ENCODE data around the gene MYH8.

Gene MYH8

DNA sequence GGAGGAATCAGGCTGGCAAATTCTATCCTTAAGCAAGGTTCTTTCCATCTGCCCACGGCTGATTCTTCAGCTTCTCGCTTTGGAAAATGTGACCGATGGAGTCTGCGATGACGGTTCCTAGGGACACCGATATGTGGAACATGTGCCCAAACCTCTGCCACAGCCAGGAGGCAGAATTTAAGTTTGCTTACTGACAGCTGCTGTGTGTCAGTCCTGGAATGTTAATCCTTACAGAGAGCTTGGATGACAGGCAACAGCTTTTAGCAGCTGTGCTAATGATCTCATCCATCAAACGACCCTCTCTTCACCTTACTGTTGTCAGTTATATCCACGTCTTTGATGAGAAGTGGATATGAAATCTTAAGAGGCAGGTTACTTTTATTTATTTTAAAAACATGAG lies 37.6 kb downstream of the MYH8 start:
- no peak for DNase-seq (ENCODE audit: low read depth, low spot score)

DNA sequence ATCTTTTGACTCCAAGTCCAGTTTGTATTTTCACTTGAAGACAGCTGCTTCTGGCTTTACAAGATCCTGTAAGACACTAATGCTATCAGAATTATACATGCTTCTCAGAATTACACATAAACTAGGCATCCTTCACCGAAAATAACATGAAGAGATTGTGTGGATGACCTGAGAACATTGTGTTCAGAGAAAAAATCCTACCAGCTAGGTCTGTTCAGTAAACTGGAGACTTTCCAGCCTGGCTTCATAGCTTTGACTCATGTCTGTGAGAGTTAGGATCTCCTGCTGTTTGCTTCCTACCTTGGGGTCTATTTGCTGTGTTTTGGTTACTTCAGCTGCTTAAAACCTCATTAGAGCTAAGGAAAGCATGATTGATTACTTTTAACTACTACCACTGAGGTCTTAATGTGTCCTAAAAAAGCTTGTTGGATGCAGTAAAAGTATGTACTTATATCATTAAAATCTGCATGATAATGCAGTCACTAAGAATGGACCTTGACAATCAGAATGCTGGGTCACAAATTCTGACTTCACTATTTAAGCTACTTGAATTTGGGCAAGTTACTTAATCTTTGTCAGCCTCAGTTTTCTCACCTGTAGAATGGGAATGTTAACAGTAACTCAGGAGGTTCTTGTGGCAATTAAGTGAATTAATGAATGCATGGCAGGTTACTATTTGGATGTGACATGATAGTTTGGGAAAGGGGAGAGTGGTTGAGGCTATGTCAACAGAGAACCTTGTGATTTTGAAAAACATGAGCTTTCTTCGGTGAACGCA lies 40.9 kb downstream of the MYH8 start:
- DNase-seq (ENCODE audit: low read depth, low spot score): no peak

DNA sequence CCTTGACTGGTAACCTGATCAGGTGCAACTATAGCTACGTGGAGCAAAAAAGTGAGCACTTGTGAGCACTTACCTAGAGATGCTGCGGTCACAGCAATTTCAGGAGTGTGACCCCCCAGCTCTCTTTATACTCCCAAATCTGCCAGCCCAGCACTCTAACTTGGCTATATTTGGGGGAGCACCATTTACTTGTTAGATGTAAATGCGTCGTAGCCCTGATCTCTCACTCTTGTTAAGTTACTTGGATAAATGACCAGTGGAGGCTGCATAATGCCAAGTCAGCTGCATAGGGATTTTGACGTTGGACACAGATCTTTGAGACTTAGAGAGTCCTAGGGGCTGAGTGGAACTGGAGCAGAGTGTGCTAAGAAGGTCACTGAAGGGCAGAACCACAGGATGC lies 48.8 kb downstream of the MYH8 start, which contains the start of gene MYH13:
MYH13 (minus strand) TSS at position 101 of the 400 bp plus-strand sequence. CDS start 8,476 bp downstream, outside the sequence.
- DNase-seq (ENCODE audit: low read depth, low spot score): no peak

DNA sequence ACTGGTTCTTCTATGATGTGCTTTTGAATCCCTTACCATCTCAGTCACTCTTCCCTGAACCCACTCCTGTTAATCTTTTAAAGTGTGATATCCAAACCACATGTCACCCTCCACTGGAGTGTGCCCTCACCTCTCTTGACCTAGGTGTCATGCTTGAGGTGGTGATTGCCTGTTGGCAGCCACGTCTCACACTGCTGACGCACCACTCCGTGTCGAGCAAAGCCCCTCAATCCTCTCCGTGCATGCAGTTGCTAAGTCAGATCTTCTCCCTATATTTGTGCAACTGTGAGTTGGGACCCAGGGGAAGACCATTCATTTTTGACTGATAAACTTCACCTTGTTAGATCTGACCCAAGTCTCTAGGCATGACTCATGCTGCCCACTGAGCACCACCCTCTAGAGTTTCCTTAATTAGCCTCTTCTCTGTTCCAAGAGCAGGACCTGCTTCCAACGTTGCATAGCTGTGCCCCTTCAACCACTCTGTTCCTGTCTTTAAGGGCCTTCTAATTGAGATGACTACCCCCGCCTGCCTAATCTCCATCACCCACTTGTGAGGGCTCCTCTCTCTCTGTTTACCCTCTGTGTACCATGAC lies 51.6 kb downstream of the MYH8 start:
- no peak for DNase-seq (ENCODE audit: low read depth, low spot score)

DNA sequence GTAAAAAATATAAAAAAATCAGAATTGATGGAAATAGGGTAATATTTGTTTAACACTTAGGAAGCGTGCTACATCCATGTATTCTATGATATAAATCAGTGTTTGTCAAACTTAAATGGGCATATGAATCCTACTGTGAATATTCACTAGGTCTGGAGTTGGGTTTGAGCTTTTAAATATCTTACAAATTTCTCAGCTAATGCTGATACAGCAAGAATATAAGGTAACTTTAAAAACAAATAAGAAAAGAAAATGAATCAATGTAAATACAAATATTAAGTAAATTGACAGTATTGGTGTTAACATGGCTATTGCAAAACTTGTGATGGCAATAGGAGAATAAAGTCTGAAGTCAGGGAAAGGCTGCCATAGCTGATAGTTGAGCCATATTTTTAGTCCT lies 52.5 kb downstream of the MYH8 start:
- no peak for DNase-seq (ENCODE audit: low read depth, low spot score)

DNA sequence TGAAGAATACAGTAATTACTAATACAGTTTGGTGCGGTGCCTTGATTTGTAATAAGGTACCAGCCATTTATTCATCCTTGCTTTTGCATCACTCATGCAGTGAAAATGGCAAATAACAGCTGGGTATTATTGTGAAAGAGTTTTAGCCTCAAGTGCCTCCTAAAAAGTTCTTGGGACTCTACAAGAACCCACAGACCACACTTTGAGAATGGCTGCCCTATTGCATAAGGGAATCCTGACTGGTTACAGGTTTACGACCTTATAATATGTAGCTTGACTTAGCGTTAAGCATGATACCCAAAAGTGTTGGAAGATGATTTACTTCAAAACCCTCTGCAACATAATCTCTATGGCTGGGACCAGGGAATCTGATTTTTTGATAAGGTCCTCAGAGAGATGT lies 53.2 kb downstream of the MYH8 start:
- DNase-seq (ENCODE audit: low read depth, low spot score): no peak

DNA sequence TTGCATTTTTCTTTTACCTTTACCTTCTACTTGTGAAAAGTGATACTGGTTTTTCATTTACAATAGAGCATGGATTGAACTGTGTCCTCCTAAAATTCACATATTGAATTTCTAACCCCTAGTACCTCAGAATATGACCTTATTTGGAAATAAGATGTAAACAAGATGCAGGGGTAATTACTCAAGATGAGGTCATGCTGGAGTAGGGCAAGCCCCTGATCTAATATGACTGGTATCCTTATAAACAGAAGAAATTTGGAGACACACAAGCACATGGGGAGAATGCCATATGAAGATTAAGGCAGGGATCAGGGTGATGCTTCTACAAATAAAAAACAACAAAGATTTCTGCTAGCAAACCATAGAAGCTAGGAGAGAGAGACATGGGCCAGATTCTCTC lies 61.2 kb downstream of the MYH8 start:
- no peak for DNase-seq (ENCODE audit: low read depth, low spot score)

DNA sequence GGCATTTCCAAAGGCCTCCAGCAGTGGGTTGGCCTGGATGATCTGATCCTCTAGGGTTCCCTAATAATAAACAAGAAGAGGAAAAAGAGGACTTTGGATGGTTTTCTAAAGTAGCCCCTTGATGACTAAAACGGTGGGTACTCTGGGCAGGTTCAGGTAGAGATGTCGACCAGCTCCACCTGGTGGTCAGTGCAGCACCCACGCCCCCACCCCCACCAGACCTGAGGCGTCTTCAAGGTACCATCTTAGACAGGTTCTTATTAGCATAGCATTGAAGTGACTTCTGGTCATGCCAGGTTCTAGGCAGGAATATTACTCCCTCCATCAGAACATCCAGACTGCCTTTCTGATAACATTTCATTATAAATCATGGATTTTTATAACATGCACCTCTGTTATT lies 64.0 kb downstream of the MYH8 start:
- no peak for DNase-seq (ENCODE audit: low read depth, low spot score)

DNA sequence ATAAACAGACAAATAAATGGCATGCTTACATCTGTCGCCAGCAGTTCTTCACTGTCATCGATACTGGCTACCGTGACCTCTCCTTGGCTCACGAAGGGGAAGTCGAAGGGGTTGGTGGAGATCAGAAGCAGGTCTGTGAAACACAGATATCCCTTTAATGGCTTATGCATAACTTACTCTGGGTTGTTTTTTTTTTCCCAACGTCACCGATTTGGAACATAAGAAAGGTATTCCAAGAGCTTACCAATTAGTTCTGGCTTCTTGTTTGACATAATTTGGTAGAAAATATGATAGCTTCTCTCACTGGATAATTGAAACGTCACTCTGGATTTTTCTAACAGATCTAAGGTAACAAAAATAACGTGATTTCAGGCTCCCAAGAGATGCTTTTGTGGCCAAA lies 67.1 kb downstream of the MYH8 start:
- DNase-seq (ENCODE audit: low read depth, low spot score): no peak

DNA sequence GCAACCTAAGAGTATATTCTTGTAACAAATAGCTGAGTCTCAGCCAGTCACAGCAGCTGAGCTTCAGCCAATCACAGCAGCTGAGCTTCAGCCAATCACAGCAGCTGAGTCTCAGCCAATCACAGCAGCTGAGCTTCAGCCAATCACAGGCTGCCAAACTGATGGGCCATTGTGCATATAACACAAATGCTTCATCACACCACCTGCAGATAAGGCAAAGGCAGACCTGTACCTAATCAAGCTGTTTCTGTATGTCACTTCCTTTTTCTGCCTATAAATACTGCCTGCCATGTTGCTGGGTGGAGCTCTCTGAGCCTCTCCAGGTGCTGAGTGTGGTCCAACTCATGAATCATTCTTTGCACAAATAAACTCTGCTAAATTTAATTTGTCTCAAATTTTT lies 68.9 kb downstream of the MYH8 start:
- no peak for DNase-seq (ENCODE audit: low read depth, low spot score)

DNA sequence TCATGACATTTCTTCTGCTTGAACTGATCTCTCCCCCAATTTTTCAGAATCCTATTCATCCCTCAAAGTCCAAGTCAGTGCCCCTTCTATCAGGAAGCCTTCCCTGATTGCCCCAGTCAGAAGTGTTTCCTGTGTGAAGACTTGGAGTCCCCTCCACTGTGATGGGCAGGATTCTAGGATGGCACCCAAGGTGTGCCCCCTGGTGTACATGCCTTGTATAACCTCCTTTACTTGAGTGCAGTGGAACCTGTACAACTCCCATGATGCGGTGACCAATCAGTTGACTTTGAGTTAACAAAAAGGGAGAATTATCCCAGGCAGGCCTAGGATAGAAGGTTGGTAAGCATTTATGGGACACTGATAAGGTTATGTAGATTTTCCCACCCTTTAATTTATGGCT lies 72.3 kb downstream of the MYH8 start:
- DNase-seq (ENCODE audit: low read depth, low spot score): no peak

DNA sequence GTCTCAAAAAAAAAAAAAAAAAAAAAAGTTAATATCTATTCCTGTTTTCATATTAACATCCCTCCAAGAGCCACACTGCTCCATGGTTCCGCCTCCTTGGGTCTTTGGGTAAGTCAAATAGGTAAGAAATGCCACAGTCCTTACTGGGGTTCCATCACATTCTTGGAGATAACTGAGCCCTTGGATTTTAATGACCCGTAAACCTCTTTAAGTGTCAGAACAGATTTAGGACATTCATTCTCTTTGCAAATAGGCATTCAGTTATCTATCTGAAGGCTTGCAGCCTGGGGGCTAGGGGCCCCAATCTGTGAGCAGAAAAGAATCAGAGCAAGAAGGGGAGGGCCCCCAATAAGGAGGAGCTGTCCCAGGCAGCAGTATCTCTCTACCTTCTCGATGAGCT lies 76.9 kb downstream of the MYH8 start:
- no peak for DNase-seq (ENCODE audit: low read depth, low spot score)
